HG03025 (cell line): ENCODE results near the gene PLCB3.

Experiments
- ATAC-seq: cut with Tn5 transposase; IDR thresholded peaks from one replicate; pipeline ENCODE4 v1.9.1; 2021; ENCODE audit warnings: mild to moderate bottlenecking, moderate library complexity; ENCODE audit not compliant: unreplicated experiment, low FRiP score

PLCB3 gene

GRCh38 chr11:64220271-64220670 lies 31.1 kb upstream of the PLCB3 start:
- ATAC-seq: no peak

GRCh38 chr11:64220798-64221197 lies 30.5 kb upstream of the PLCB3 start:
- no peak for ATAC-seq

GRCh38 chr11:64222651-64223000 lies 28.7 kb upstream of the PLCB3 start:
- ATAC-seq: no peak

GRCh38 chr11:64223001-64223651 lies 28.2 kb upstream of the PLCB3 start:
- ATAC-seq: no peak

GRCh38 chr11:64224151-64224890 lies 27.0 kb upstream of the PLCB3 start:
- ATAC-seq: no peak

GRCh38 chr11:64224891-64225607 lies 26.3 kb upstream of the PLCB3 start:
- no peak for ATAC-seq

GRCh38 chr11:64225608-64226506 lies 25.5 kb upstream of the PLCB3 start, which contains the start of the genes NUDT22 and TRPT1:
Gene NUDT22, plus strand, starts transcription at chr11:64226274. Its CDS starts 379 bp downstream, at chr11:64226653.
Gene TRPT1, minus strand, starts transcription at chr11:64226186. Its CDS starts 326 bp downstream, at chr11:64225860.
- ATAC-seq: no peak

- no peak for ATAC-seq
Observed at GRCh38 chr11:64226507-64227051, 24.8 kb upstream of the PLCB3 start.

- no peak for ATAC-seq
Observed at GRCh38 chr11:64227405-64227956, 23.8 kb upstream of the PLCB3 start.

- ATAC-seq: no peak
Observed at GRCh38 chr11:64229090-64229743, 22.1 kb upstream of the PLCB3 start.

- ATAC-seq: no peak
Observed at GRCh38 chr11:64229744-64230170, 21.6 kb upstream of the PLCB3 start.

- peak; percentile 30 for ATAC-seq
Observed at GRCh38 chr11:64230171-64230984, 21.0 kb upstream of the PLCB3 start, which contains the start of gene DNAJC4. Gene DNAJC4, plus strand, starts transcription at chr11:64230548. Its CDS starts 307 bp downstream, at chr11:64230855.

- ATAC-seq: no peak
Observed at GRCh38 chr11:64230985-64231365, 20.4 kb upstream of the PLCB3 start.

- no peak for ATAC-seq
Observed at GRCh38 chr11:64231546-64231945, 19.8 kb upstream of the PLCB3 start.

- no peak for ATAC-seq
Observed at GRCh38 chr11:64232182-64232966, 19.0 kb upstream of the PLCB3 start.

- no peak for ATAC-seq
Observed at GRCh38 chr11:64232967-64233315, 18.4 kb upstream of the PLCB3 start.

GRCh38 chr11:64233913-64234586 lies 17.3 kb upstream of the PLCB3 start, which contains the start of gene VEGFB:
Gene VEGFB, plus strand, starts transcription at chr11:64234584. Its CDS starts 250 bp downstream, at chr11:64234834.
- ATAC-seq: no peak
